Measurements from ENCODE around the gene FJX1.

FJX1 gene

DNA sequence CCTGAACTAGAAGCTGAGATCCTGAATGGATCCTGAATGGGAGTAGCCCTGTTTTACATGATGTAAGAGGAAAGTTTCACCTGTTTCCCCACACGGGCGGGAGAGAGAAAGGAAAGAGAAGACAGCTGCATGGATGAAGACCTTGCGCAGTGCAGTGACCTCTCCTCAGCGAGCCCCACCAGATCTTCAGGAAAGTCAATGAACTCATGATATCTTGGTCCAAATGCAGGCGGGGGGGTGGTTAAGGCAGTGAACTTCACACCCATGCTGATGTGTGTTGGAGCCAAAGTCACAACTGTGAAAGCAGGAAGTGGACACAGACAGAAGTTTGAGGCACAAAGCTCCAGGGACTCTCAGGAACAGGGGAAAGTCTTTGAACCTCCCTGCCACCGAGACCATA is 8.6 kb upstream of the FJX1 start:
- DNase-seq: no peak

DNA sequence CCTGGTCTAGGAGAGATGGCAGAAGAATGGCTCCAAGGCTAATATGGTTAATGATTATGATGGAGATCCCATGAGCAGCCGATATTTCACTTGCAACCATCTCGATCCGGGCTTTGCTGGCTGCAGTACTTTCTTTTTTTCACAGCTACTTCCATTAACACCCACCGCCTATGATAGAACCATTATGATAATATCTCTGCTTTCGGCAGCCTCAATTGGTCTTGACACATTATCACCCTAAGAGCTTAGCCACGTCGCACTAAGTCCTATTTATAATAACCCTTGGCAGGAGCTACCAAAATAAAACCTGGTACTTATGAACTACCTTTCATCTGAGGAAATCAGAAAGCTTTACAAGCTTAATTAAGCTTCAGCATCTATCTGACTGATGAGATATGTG is 7.6 kb upstream of the FJX1 start:
- DNase-seq: no peak

DNA sequence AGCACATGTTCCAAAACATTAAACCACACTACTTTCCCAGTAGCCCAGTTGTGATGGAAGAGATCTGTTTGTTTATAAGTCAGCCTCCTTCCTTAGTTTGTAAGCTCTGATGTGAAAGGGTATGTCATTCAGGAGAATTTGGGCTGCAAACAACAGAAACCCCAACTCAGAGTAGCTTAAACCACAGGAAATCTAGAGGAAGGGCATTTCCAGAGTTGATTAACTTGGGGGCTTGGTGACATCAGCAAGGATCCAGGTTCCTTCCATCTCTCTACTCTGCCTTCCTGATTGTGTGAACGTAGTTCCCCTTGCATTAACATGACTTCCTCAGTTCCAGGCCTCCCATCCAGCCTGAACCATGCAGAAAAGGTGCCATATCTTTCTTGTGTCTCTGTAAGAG is 6.5 kb upstream of the FJX1 start:
- DNase-seq: no peak

DNA sequence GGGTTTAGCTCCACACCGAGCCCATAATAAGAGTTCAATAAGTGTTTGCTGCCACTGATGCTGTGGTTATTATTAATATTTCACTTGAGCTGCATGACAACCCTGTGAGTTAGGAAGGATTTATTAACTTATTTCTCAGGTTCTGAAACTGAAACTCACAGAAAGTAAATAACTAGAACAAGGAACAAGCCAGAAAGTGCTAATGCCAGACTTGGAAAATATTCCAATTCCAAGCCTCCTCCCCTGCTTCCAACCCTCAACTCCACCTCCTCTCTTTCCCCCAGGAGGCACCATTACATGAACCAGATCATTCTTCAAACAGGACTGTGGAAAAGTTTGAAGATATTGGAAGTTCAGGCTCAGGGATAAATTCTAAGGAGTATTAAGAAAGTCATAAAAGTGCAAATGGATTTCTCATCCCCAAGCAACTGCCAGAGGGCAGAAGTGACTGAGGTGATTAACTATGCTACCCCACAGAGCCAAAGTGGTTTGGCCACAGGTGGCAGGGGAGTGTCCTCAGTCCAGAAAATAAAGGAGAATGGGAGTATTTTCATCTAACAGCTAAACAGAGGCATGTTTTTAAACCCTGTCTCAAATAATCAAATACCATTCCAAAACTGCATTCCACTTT is 3.2 kb upstream of the FJX1 start:
- DNase-seq: no peak

DNA sequence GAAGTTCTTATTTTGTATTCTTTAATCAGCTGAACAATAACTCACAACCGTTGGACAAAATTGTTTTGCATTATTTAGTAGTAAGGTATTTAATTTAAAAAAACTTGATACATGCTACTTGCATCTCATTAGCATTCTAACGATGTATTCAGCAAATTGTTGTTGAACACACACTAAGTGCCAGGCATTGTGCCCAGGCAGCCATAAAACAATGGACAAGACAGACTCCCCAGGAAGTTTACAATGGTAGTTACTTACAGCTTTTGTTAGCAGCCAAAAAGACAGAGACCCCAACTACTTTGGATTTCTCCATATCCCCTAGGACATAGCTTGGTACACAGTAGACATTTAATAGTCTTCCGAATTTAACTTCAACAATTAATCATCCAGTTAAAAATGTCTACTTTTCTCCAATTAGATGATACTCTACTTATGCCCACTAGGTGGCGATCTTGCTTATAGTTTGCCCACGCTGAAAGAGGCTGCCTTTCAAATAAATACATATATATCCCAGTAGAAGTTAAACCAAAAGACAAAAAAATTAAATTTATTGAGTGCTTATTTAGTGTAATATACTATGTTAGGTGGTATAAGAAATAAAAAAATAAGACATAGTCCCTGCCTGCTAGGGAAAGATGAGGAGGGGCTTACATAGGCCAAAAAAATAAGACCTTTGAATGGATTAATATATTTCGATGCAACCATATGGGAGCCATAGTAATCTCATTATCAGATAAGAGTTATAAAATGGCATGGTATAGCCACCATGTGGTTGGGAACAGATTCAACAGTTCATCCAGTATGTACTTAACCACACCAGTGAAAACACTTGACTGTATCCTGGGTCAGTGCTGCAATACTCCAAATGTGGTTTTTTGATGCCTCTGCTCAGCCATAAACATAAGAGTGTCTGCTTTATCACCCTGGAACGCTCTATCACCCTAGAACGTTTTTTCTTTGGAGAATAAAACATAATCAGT is 2.0 kb upstream of the FJX1 start:
- DNase-seq: peak; percentile 13 to 41

DNA sequence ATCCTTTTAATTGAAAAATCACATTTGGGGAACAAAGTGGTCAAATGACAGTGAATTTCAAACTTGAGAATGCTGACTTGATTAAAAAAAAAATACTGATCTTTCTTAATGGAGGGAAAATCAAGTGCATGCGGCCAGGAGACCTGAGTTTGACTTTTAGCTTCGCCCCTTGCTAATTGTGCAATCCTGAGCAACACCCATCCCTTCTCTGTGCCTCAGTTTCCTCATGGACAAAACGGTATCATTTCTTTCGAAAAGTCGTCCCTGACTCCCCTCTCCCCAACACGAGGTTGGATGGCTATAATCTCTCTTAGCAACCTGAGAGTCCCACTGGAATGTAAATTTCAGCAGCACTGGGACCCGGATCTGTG is 959 bp upstream of the FJX1 start:
- no peak for DNase-seq

DNA sequence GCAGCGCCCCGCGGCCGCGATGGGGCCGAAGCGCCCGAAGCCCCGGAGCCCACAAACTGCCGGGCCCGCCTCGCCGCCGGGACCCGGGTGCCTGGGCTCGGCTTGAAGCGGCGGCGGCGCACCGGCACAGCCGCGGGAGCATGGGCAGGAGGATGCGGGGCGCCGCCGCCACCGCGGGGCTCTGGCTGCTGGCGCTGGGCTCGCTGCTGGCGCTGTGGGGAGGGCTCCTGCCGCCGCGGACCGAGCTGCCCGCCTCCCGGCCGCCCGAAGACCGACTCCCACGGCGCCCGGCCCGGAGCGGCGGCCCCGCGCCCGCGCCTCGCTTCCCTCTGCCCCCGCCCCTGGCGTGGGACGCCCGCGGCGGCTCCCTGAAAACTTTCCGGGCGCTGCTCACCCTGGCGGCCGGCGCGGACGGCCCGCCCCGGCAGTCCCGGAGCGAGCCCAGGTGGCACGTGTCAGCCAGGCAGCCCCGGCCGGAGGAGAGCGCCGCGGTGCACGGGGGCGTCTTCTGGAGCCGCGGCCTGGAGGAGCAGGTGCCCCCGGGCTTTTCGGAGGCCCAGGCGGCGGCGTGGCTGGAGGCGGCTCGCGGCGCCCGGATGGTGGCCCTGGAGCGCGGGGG is 346 bp downstream of the FJX1 start:
- no peak for DNase-seq

DNA sequence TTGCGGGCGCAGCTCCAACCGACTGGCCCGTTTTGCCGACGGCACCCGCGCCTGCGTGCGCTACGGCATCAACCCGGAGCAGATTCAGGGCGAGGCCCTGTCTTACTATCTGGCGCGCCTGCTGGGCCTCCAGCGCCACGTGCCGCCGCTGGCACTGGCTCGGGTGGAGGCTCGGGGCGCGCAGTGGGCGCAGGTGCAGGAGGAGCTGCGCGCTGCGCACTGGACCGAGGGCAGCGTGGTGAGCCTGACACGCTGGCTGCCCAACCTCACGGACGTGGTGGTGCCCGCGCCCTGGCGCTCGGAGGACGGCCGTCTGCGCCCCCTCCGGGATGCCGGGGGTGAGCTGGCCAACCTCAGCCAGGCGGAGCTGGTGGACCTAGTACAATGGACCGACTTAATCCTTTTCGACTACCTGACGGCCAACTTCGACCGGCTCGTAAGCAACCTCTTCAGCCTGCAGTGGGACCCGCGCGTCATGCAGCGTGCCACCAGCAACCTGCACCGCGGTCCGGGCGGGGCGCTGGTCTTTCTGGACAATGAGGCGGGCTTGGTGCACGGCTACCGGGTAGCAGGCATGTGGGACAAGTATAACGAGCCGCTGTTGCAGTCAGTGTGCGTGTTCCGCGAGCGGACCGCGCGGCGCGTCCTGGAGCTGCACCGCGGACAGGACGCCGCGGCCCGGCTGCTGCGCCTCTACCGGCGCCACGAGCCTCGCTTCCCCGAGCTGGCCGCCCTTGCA is 1.0 kb downstream of the FJX1 start:
- no peak for DNase-seq

DNA sequence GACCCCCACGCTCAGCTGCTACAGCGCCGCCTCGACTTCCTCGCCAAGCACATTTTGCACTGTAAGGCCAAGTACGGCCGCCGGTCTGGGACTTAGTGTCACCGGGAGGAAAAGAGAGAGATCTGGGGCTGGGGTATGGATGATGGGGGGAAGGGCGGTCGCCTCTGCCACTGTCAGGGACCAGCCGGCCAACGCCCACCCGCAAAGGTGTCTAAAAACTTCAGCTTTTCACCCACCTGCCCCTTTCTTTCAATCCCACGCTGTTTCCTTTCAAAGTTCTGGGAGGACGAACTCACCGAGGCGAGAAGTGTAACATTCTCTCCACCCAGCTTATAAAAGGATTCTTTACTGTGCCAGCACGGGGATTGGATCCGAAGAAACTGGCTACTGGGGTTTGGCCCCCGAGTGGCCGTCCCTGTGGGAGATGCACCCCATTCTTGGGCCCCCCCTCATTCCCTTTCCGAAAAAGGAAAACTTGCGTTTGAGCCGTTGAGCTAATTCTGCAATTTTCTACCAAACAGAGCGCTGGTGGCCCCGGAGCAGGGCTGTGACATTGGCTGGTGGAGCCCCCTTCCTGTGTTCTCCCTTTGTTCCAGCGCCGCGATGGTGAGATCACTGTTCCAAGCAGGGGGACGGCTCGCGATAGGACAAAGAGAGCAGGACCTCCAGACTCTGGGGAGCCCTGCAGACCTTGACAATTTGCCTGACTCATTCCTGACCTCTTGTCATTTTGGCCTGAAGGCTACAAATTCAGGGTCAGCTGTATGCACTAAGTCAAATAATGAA is 1.8 kb downstream of the FJX1 start:
- no peak for DNase-seq

DNA sequence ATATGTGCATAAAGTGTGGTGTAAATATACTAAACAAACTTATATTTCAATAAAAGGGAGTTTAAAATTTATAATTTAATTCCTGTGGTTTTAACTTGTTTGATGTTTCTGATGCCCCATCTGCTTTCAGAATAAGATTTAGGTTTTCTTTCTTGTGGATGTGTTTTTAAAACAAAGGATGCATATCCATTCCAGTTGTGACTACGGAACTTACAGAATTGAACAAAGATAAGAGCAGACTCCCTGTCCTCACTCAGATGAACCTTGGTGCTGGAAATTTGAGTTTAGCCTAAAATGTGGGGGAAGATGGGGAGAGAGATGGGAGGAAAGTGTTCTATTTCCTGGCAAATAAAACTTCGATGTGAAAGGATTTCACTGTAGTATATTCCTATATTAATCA is 2.5 kb downstream of the FJX1 start:
- no peak for DNase-seq

DNA sequence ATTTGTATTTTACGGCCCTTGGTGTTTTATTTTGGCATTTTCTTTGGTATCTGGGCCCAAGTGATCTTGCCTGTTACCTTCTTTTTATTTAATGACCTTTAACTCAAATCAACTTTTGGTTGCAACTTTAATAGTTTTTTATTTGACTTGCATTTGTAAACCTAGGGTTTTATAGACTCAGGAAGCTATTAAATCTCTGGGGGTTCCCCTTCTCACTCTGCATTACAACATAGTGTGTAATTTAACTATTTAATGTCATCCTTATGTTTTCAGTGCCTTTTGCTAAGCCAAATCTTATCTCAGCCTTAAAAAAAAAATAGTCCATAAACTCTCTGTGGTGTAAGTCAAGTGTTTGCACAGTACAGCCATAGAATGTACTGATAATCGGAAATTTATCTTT is 3.4 kb downstream of the FJX1 start:
- DNase-seq: no peak

DNA sequence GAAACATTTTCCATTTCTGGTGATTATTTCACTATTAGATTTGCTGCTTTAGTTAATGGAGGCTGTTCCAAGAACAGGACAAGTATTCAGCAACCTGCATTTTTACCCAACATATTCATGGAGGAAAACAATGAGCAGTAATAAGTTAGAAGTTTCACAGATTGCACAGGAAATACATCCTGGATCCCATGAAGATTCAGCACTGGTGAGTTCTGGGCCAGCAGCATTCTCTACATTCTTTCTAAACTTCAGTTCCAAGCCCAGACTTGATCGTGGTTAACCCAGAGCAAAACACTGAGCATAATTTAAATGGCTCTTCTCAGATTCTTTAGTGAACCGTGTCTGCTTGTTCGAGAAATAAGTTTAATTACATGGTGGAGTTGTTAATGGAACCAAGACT is 3.8 kb downstream of the FJX1 start:
- no peak for DNase-seq

DNA sequence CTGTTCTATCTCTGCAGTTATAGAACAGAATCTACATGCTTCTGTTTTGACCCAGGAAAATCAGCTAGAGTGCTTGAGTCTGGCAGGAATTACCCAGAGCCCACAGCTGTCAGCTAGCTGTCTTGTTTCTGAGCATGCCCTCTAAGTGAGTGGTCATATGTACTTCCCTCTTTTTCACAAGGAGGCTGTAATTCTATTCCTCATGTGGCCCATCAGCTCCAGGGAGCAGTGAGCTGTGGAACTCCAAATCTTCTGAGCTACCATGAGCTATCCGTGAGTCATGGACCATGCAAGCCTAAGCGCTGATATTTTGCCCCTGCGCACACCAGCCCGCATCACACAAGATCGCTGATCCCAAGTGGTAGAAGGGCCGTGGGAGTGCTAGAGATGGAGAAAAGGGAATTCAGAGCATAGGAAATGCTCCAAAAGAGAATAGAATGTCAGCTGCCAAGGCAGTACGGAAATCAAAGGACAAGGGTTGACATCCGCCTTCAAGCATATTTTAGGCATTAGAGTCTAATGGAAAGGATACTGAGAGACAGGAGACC is 5.4 kb downstream of the FJX1 start:
- no peak for DNase-seq

DNA sequence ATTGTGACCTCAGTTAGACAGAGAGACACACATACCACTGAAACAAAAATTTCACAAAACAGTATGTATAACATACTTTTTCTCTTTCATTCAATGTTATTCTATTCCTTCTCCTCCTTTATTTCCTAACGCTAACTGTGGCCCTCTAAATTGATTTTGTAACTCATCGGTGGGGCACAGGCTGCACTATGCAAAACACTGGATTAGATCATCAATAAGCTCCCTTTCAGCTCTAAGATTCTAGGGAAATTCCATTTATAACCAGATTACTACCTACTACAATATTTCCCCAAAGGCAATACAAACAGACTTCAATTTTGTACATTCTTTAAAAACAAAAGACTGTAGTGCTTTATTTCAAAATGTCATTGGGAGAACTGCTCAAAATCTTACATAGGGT is 6.1 kb downstream of the FJX1 start:
- DNase-seq: no peak

DNA sequence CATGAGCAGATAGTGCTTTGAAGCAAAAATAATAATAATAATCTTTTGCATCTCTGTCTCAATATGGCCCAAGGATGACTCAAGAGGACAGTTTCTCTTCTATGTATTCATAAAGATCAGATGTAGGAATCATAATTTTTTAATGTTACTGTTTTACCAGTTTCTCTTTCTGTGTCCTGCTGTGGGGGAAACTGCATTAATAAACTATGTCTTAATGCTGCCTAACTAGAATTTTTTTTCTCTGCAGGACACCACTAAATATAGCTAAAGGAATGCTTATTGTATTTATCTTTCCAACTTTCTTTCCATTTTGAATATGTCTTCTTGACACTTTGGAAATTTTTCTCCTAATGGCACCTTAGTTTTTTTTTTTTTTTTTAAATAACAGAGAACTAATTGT is 6.5 kb downstream of the FJX1 start:
- no peak for DNase-seq

DNA sequence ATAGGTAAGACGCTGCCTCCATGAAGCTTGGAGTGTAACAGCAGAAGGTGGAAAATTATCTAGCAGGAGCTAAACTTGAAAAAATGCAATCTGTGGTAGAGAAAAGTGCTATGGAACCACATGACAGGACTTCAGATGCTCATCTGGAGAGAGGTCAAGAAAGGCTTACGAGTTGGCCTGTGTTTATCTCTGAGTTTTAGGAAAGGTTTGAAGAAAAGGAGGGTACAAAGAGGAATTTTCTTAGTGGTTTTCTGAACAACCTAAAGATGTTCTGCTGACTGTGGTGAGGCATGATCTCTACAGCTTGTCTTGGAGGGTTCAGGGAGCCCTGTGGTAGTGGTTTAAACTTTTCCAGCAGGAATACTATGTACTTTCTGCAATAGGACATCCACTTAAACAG is 8.2 kb downstream of the FJX1 start:
- no peak for DNase-seq

DNA sequence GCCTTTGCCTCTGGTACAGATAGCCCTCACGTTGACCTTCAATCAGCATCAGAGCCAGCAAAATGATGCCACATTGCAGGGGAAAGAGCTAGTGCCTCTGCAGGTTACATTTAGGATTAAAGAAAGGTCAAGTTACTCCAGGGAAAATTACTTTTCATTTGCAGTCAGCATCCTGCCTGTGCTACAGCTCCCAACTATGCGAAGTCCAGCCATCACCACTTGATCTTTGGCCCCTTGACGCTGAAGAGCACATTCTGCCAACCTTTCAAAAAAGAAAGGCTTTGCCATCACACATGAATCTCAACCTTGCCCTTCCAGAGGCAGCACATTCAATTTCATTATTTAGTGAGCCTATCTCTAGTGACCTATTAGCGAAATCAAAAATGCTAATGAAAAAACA is 11.3 kb downstream of the FJX1 start:
- no peak for DNase-seq

DNA sequence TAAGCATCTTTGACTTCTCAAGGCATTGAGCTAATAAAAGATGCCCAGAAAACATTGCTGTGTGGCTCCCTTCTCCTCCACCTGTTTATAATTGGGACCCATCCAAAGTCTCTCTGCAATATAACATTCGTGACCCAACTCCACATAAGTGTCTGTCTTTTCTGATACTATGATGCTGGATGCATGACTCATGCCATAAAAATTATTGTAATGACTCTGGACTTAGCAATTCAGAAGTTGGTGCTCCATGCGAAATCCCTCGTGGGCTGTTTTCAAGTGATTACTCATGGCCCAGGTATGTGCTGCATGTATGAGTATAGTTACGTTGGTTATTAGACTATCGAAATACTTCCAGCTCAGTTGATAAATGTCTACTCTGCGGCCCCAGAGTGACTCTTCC is 11.7 kb downstream of the FJX1 start:
- DNase-seq: no peak

DNA sequence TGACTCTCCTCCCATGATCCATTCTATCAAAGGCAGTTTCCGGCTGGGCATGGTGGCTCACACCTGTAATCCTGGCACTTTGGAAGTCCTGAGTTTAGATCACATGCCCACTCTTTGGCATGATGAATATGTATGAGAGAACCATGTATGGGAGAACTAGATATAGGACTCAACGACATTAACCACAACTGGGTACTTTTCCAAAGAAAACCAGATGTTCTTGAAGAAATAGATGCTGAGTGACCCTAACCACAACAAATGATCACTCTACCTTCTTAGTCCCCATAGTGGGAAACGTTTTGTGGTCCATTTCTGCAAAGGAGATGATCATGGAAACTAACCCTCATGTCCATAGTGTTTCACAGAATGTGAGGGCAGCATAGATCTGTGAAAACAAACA is 13.6 kb downstream of the FJX1 start:
- DNase-seq: no peak

DNA sequence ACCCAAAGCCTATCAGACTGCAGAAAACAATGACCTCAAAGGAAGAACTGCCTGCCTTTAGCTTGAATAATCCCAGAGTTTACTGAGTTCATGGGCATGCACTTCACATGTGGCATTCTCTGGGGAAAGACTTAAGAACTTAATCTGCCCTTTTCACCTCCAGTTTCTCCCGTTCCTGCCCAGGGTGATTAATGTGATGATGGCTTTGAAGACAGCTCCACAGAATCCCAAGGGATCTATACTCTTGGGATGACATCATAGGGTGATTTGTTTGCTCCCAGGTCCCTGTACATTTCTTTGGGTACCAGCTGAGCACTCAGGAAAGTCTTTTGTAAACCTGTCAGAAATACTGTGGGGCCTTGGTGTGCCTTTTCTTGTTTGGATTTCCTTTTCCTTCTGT is 14.0 kb downstream of the FJX1 start:
- no peak for DNase-seq

DNA sequence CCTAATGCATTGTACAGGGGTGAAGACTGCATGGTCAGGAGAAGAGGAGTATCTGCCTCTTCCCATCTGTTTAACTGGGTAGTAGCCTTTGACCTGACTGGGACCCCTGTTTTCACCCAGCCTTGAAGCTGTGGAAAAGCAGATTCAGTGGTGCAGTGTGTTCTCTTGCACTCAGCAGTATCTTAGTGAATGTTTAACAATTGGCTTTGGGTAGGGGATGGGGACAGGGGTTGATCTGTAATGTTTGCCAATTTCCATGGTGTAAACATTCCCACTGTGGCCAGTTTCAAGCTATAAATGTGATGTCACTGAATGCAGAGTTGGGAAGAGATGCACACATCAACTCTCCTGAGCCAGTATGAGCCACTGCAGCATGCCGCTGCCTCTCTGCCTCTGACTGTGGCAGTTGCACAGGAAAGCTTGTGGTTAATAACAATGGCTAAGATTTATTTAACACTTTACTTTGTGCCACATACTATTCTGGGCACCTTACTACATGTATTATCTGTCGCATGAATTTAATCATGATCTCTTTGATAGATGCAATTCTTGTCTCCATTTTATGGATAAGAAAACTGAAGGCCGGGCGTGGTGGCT is 15.7 kb downstream of the FJX1 start:
- DNase-seq: no peak

DNA sequence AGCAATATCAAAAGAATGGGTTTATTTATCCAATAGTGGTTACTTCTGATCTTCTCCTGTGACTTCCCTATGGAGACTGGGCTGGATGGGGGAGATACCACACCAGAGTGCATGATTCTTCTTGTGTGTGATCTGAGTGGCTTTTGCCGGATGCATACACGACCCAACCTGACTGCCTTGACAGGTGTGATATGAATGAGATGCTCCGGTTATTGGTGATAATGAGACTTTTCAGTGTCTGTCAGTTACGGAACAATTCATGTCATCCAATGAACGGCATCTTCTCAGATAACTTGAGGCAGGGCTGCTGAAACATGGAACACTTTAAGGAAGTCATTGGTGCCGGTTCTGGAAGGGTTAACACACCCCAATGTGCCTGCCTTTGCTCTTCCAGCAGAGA is 17.7 kb downstream of the FJX1 start:
- DNase-seq: no peak

Data from CD4-positive, alpha-beta T cell treated with Interleukin-1 beta for 1 hour (primary cell).